Loucy (cell line): Measurements from ENCODE around the gene AGAP6.
"Not testable (repeated sequence)": the region's sequence is repeated elsewhere in the genome, so short reads cannot be mapped to it uniquely, and the experiment has no call there.

ENCODE experiments used
- H2AFZ ChIP-seq: fragments of 200-600 bp; sonication (generic); 2 replicates; pipeline ENCODE4 v1.6.0; 2016; ENCODE audit warnings: antibody characterized with exemption, mild to moderate bottlenecking, low read length, moderate library complexity
- H3F3A ChIP-seq: fragments of 200-600 bp; 2 replicates; pipeline ENCODE4 v1.6.0; 2016; ENCODE audit warnings: antibody characterized with exemption, low read depth, mild to moderate bottlenecking
- H3K27me3 ChIP-seq: fragments of 200-600 bp; sonication (generic); 2 replicates; pipeline ENCODE4 v1.6.1; 2014; ENCODE audit warnings: low read length, mild to moderate bottlenecking; ENCODE audit not compliant: insufficient read depth, poor library complexity, severe bottlenecking
- H3K36me3 ChIP-seq: fragments of 200-600 bp; sonication (generic); 2 replicates; pipeline ENCODE4 v1.6.1; 2016; ENCODE audit warnings: low read length; ENCODE audit not compliant: insufficient read depth
- H3K4me1 ChIP-seq: fragments of 200-600 bp; sonication (generic); 2 replicates; pipeline ENCODE4 v1.5.1; 2014; ENCODE audit warnings: low read length, mild to moderate bottlenecking; ENCODE audit not compliant: insufficient read depth, poor library complexity, severe bottlenecking
- H3K4me2 ChIP-seq: fragments of 200-600 bp; sonication (generic); 2 replicates; pipeline ENCODE4 v1.6.0; 2014; ENCODE audit warnings: antibody characterized with exemption, low read length, low read depth, mild to moderate bottlenecking; ENCODE audit not compliant: poor library complexity, severe bottlenecking
- H3K4me3 ChIP-seq: fragments of 200-600 bp; sonication (generic); 2 replicates; pipeline ENCODE4 v1.5.1; 2014; ENCODE audit warnings: low read length, mild to moderate bottlenecking, mixed read lengths; ENCODE audit not compliant: poor library complexity, severe bottlenecking
- H3K79me2 ChIP-seq: fragments of 200-600 bp; sonication (generic); 2 replicates; pipeline ENCODE4 v1.6.1; 2014; ENCODE audit warnings: low read length; ENCODE audit not compliant: insufficient read depth
- H3K9ac ChIP-seq: fragments of 200-600 bp; sonication (generic); 2 replicates; pipeline ENCODE4 v1.6.0; 2014; ENCODE audit warnings: mild to moderate bottlenecking, low read depth, low read length, moderate library complexity; ENCODE audit not compliant: poor library complexity, severe bottlenecking
- H3K9me2 ChIP-seq: fragments of 200-600 bp; sonication (generic); replicated peaks from 2 replicates; pipeline ENCODE4 v1.6.1; 2016; ENCODE audit warnings: low read depth, low read length, mixed read lengths
- H3K9me3 ChIP-seq: fragments of 200-600 bp; sonication (generic); 2 replicates; pipeline ENCODE4 v1.6.1; 2014; ENCODE audit warnings: mild to moderate bottlenecking, antibody characterized with exemption, low read length, low read depth; ENCODE audit not compliant: insufficient read depth
- H4K20me1 ChIP-seq: fragments of 200-600 bp; sonication (generic); 2 replicates; pipeline ENCODE4 v1.6.0; 2014; ENCODE audit warnings: antibody characterized with exemption, low read length, mild to moderate bottlenecking; ENCODE audit not compliant: insufficient read depth, poor library complexity, severe bottlenecking
- EZH2phosphoT487 ChIP-seq: fragments of 200-600 bp; IDR thresholded peaks from 2 replicates; pipeline ENCODE4 v1.6.1; 2018; ENCODE audit warnings: antibody characterized with exemption, mild to moderate bottlenecking, moderate library complexity, borderline replicate concordance
- TF ChIP-seq, protein P1 (sequence below): fragments of 200-600 bp; sonication (generic); conservative IDR thresholded peaks from 2 replicates; pipeline ENCODE4 v1.5.1; 2014; ENCODE audit warnings: mild to moderate bottlenecking, antibody characterized with exemption, low read length

AGAP6 gene

DNA sequence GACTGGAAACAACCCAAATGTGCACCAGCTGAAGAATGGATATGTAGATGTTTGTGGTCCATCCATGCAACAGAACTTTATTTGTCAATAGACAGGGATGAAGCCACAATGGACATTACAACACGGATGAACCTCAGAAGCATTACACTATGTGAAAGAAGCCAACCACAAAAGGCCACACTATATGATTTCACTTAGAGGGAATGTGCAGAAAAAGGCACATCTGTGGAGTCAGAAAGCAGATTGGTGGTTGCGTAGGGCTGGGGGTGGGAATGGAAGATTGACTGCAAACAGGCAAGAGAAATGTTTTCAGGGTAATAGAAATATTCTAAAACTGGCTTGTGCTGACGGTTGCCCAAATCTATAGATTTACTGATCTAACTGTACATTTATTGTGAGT, 45.3 kb downstream of the AGAP6 start:
- TF ChIP-seq EZH2phosphoT487: no peak
- TF ChIP-seq, protein P1, sequence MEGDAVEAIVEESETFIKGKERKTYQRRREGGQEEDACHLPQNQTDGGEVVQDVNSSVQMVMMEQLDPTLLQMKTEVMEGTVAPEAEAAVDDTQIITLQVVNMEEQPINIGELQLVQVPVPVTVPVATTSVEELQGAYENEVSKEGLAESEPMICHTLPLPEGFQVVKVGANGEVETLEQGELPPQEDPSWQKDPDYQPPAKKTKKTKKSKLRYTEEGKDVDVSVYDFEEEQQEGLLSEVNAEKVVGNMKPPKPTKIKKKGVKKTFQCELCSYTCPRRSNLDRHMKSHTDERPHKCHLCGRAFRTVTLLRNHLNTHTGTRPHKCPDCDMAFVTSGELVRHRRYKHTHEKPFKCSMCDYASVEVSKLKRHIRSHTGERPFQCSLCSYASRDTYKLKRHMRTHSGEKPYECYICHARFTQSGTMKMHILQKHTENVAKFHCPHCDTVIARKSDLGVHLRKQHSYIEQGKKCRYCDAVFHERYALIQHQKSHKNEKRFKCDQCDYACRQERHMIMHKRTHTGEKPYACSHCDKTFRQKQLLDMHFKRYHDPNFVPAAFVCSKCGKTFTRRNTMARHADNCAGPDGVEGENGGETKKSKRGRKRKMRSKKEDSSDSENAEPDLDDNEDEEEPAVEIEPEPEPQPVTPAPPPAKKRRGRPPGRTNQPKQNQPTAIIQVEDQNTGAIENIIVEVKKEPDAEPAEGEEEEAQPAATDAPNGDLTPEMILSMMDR: no peak
- Histone ChIP-seq H3K4me3 (no peak overlapping the region), H3K4me1 (no peaks in the 10 kb centered on the region), H2AFZ (no peak overlapping the region), H3K9me3 (no peaks in the 10 kb centered on the region), H3K9me2 (no peaks in the 10 kb centered on the region; the same call in 1 of the 2 replicates), H3K4me2 (no peak overlapping the region), H3F3A (no peaks in the 10 kb centered on the region), H4K20me1 (no peaks in the 10 kb centered on the region), H3K27me3 (no peaks in the 10 kb centered on the region), H3K36me3 (no peaks in the 10 kb centered on the region), H3K9ac (no peak overlapping the region), H3K79me2 (no peaks in the 10 kb centered on the region)

DNA sequence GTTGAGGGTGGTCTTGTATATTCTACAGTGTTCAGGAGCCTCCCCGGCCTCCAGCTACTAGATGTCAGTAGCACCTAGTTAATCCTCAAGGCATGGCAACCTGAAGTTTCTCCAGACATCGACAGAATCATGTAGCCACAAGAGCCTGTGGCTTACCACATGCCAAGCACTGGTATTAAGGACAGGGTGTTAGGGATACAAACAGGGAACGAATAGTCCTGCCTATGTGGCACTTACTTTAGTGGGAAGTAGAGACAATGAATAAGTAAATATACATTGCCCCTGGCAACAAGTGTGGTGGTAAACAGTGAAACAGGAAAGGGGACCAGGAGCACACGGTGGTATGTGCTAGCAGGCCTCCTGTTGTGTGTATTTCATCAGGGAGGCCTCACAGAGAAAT, 47.1 kb downstream of the AGAP6 start:
- H3K79me2 ChIP-seq, H3K4me3 ChIP-seq, H2AFZ ChIP-seq, H3K4me1 ChIP-seq, H3K36me3 ChIP-seq, H3K27me3 ChIP-seq, H3K9me3 ChIP-seq, H3K4me2 ChIP-seq, H3K9me2 ChIP-seq, H3F3A ChIP-seq, H4K20me1 ChIP-seq, H3K9ac ChIP-seq: not testable (repeated sequence)

GRCh38 chr10:50044941-50045664, 56.9 kb downstream of the AGAP6 start:
- no peak for TF ChIP-seq EZH2phosphoT487
- TF ChIP-seq, protein P1: no peak
- Histone ChIP-seq H2AFZ (no peak overlapping the region), H3K4me2 (no peak overlapping the region), H3K9me2 (no peaks in the 10 kb centered on the region), H3K9me3 (no peaks in the 10 kb centered on the region), H3K36me3 (no peaks in the 10 kb centered on the region), H3K4me3 (no peak overlapping the region), H4K20me1 (no peaks in the 10 kb centered on the region), H3K79me2 (no peaks in the 10 kb centered on the region), H3K9ac (no peak overlapping the region), H3K27me3 (no peaks in the 10 kb centered on the region), H3F3A (no peaks in the 10 kb centered on the region), H3K4me1 (no peaks in the 10 kb centered on the region)

DNA sequence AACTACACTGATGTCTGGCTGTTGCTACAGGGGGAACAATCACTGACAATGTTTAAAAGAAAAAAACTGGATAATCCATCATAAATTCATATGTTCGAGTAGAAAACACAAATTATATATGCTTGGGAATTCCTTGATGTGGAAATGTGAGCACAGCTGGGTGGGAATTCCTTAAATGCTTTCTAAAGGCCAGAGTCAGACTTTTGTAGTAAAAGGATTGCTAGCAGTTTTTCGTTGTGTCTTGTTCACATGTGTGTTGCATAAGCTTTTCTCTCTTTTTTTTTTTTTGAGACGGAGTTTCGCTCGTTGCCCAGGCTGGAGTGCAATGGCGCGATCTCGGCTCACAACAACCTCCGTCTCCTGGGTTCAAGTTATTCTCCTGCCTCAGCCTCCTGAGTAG, 58.3 kb downstream of the AGAP6 start:
- H2AFZ ChIP-seq, H3K4me2 ChIP-seq, H3K9me3 ChIP-seq, H3K9me2 ChIP-seq, H3K79me2 ChIP-seq, H3K27me3 ChIP-seq, H3F3A ChIP-seq, H4K20me1 ChIP-seq, H3K4me3 ChIP-seq, H3K4me1 ChIP-seq, H3K9ac ChIP-seq, H3K36me3 ChIP-seq: not testable (repeated sequence)

DNA sequence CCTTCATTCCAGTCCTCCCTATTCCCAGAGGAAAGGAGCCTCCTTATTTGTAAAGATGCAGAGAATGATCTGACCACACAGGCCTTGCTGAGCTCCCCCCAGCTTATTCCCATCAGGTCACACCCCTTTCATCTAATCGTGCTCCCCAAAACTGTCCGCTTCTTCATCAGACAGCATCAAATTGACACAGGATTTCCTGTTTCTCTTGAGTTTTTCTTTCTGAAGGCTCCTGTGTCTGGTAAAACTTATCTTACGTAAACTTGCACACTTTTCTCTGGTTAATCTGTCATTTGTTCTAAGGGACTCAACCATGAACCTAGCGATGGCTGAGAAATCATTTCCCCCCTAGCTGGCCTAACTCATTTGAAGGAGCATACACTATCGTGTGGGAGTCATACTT, 59.4 kb downstream of the AGAP6 start:
- H3K4me2 ChIP-seq, H3K9ac ChIP-seq, H3K9me2 ChIP-seq, H3F3A ChIP-seq, H3K79me2 ChIP-seq, H3K36me3 ChIP-seq, H3K4me3 ChIP-seq, H4K20me1 ChIP-seq, H2AFZ ChIP-seq, H3K4me1 ChIP-seq, H3K9me3 ChIP-seq, H3K27me3 ChIP-seq: not testable (repeated sequence)

GRCh38 chr10:50051995-50052660, 63.9 kb downstream of the AGAP6 start:
- not testable (repeated sequence) for H3K9me3 ChIP-seq, H3K9me2 ChIP-seq, H3F3A ChIP-seq, H3K9ac ChIP-seq, H3K4me2 ChIP-seq, H3K4me1 ChIP-seq, H3K79me2 ChIP-seq, H2AFZ ChIP-seq, H4K20me1 ChIP-seq, H3K27me3 ChIP-seq, H3K36me3 ChIP-seq, H3K4me3 ChIP-seq
